ENCODE data around the gene CEP112.

The CEP112 gene

DNA sequence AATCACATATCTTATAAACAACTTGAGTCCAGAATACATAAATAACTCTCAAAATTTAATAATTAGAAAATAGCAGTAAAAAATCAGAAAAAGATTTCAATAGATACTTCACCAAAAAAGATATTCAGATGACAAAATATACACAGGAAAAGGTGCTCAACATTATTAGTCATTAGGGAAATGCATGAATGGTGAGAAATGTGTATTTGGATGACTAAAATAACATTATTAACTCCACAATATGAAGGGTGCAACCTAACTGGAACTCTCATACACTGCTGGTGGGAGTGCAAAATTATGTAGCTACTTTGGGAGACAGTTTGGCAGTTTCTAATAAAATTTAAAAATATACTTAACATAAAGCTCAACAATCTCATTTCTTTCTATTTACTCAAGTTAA lies 368.2 kb downstream of the CEP112 start:
- Histone ChIP-seq H3K4me3 (ENCODE audit: low read depth, low read length) (no peak overlapping the region), H3K4me1 (no peaks in the 10 kb centered on the region), H3K27me3 (no peaks in the 10 kb centered on the region), H3K9me3 (no peaks in the 10 kb centered on the region), H3K36me3 (no peaks in the 10 kb centered on the region)
- no peak for DNase-seq
- no peak for TF ChIP-seq CTCF (IDR thresholded peaks at IDR 0.05; ENCODE audit: low read depth, low read length)

GRCh38 chr17:65820811-65821210 lies 371.1 kb downstream of the CEP112 start:
- no peaks in the 10 kb centered on the region for H3K36me3 ChIP-seq
- no peaks in the 10 kb centered on the region for H3K4me1 ChIP-seq
- H3K27me3 ChIP-seq: no peaks in the 10 kb centered on the region
- H3K4me3 ChIP-seq (ENCODE audit: low read depth, low read length): no peak overlapping the region
- TF ChIP-seq CTCF (IDR thresholded peaks at IDR 0.05; ENCODE audit: low read depth, low read length): no peak
- H3K9me3 ChIP-seq: no peaks in the 10 kb centered on the region
- no peak for DNase-seq

GRCh38 chr17:65820306-65820705 lies 371.6 kb downstream of the CEP112 start:
- DNase-seq: no peak
- H3K4me3 ChIP-seq (ENCODE audit: low read depth, low read length): no peak overlapping the region
- H3K27me3 ChIP-seq: no peaks in the 10 kb centered on the region

GRCh38 chr17:65819810-65820209 lies 372.1 kb downstream of the CEP112 start:
- TF ChIP-seq CTCF (IDR thresholded peaks at IDR 0.05; ENCODE audit: low read depth, low read length): no peak

More at GRCh38 chr17:65820306-65820705, 371.6 kb downstream of the CEP112 start:
- H3K4me1 ChIP-seq: no peaks in the 10 kb centered on the region
- TF ChIP-seq CTCF (IDR thresholded peaks at IDR 0.05; ENCODE audit: low read depth, low read length): no peak
- H3K36me3 ChIP-seq: no peaks in the 10 kb centered on the region
- H3K9me3 ChIP-seq: no peaks in the 10 kb centered on the region

DNA sequence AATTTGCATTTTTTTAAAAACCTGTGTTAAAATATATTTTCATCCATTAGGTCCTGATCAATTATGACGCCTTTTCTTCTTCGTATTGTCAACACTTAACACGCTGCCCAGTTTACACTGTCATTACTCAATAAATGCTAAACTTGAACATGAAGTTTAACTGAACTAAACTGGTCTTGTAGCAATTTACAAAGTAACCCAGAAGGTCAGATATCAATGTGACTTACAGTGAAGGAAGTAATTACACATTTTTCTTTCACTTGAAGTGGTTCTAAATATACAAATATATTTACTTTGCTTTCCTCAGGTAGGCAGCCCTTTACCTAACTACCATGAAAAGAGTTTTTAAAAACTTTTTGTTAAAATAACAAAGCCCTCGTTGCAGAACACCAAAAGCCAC lies 374.0 kb downstream of the CEP112 start:
- Histone ChIP-seq H3K36me3 (no peaks in the 10 kb centered on the region), H3K27me3 (no peaks in the 10 kb centered on the region; the same call in 1 of the 2 replicates), H3K9me3 (no peaks in the 10 kb centered on the region), H3K4me1 (no peaks in the 10 kb centered on the region), H3K4me3 (ENCODE audit: low read depth, low read length) (no peak overlapping the region)
- TF ChIP-seq CTCF (IDR thresholded peaks at IDR 0.05; ENCODE audit: low read depth, low read length): no peak
- no peak for DNase-seq

More at GRCh38 chr17:65819810-65820209, 372.1 kb downstream of the CEP112 start:
- Histone ChIP-seq H3K4me3 (ENCODE audit: low read depth, low read length) (no peak overlapping the region), H3K4me1 (no peaks in the 10 kb centered on the region), H3K36me3 (no peaks in the 10 kb centered on the region), H3K9me3 (no peaks in the 10 kb centered on the region), H3K27me3 (no peaks in the 10 kb centered on the region)
- DNase-seq: no peak

- no peak for DNase-seq
- TF ChIP-seq CTCF (IDR thresholded peaks at IDR 0.05; ENCODE audit: low read depth, low read length): no peak
- H3K27me3 ChIP-seq: no peaks in the 10 kb centered on the region; the same call in 1 of the 2 replicates
- H3K4me1 ChIP-seq: no peaks in the 10 kb centered on the region
- no peaks in the 10 kb centered on the region; the same call in 1 of the 2 replicates for H3K9me3 ChIP-seq
- H3K4me3 ChIP-seq (ENCODE audit: low read depth, low read length): no peak overlapping the region
- H3K36me3 ChIP-seq: no peaks in the 10 kb centered on the region
These were observed 377.5 kb downstream of the CEP112 start for GRCh38 chr17:65814418-65814817.

All from BE2C (cell line).